HG02870 (cell line): Measurements from ENCODE around the gene TNPO2.
"Not testable (repeated sequence)": the region's sequence is repeated elsewhere in the genome, so short reads cannot be mapped to it uniquely, and the experiment has no call there.

Experiments used
- ATAC-seq: cut with Tn5 transposase; IDR thresholded peaks from one replicate; pipeline ENCODE4 v1.9.1; 2021; ENCODE audit warnings: mild to moderate bottlenecking, moderate library complexity; ENCODE audit not compliant: unreplicated experiment

The TNPO2 gene

GRCh38 chr19:12737835-12738351 is 14.2 kb upstream of the TNPO2 start:
- no peak for ATAC-seq

GRCh38 chr19:12736995-12737834 is 13.5 kb upstream of the TNPO2 start, which contains the start of gene GET3:
TSS of gene GET3 (plus strand) at chr19:12737497. CDS start at chr19:12737506, 9 bp downstream.
- peak; percentile 82 for ATAC-seq

GRCh38 chr19:12733369-12734214 is 9.9 kb upstream of the TNPO2 start:
- ATAC-seq: no peak

GRCh38 chr19:12731337-12731736 is 7.6 kb upstream of the TNPO2 start:
- ATAC-seq: no peak

GRCh38 chr19:12730064-12730463 is 6.3 kb upstream of the TNPO2 start:
- no peak for ATAC-seq

GRCh38 chr19:12727745-12728433 is 4.2 kb upstream of the TNPO2 start:
- ATAC-seq: no peak

GRCh38 chr19:12726988-12727316 is 3.2 kb upstream of the TNPO2 start:
- ATAC-seq: no peak

- ATAC-seq: not testable (repeated sequence)
These were observed 1.9 kb upstream of the TNPO2 start for GRCh38 chr19:12725612-12726011.

GRCh38 chr19:12723381-12723640 is 421 bp downstream of the TNPO2 start:
- ATAC-seq: no peak

- peak; percentile 78 for ATAC-seq
These were observed 959 bp downstream of the TNPO2 start for GRCh38 chr19:12722566-12723380.

- peak; percentile 10 for ATAC-seq
These were observed 1.8 kb downstream of the TNPO2 start for GRCh38 chr19:12721656-12722565.

- ATAC-seq: no peak
These were observed 2.7 kb downstream of the TNPO2 start for GRCh38 chr19:12720851-12721655.

GRCh38 chr19:12720296-12720695 is 3.4 kb downstream of the TNPO2 start:
- ATAC-seq: no peak

GRCh38 chr19:12715929-12716328 is 7.8 kb downstream of the TNPO2 start:
- ATAC-seq: no peak

GRCh38 chr19:12715102-12715501 is 8.6 kb downstream of the TNPO2 start:
- ATAC-seq: no peak

GRCh38 chr19:12713304-12713703 is 10.4 kb downstream of the TNPO2 start:
- ATAC-seq: not testable (repeated sequence)

- ATAC-seq: not testable (repeated sequence)
These were observed 11.7 kb downstream of the TNPO2 start for GRCh38 chr19:12712077-12712476.

GRCh38 chr19:12711187-12711586 is 12.5 kb downstream of the TNPO2 start:
- no peak for ATAC-seq

- ATAC-seq: no peak
These were observed 15.1 kb downstream of the TNPO2 start for GRCh38 chr19:12708641-12709040.
